ENCODE results near the gene GBF1. TPM values are rescaled to one million over a fixed set of nuclear protein-coding genes. Genes with fewer than 3 reads are reported as not detected.

GBF1 gene
- polyA plus RNA-seq, 3 donors: 4.2 to 17.4 (median 11.9) TPM

GRCh38 chr10:102412293-102412692 lies 167.0 kb downstream of the GBF1 start:
- Mint-ChIP-seq H3K9me3 (peaks cover 0 to 17% (median 11%) of the 10 kb centered on the region in 7 donors), H3K27ac (no peak overlapping the region), H3K4me3 (peak overlapping the region in 1 of 2 donors; percentile 67), H3K36me3 (peaks cover 4 to 15% of the 10 kb centered on the region in 2 donors), H3K27me3 (ENCODE audit: low read depth in 3 of 3) (peaks cover 57 to 81% (median 58%) of the 10 kb centered on the region in 3 donors), H3K4me1 (peaks cover 25% of the 10 kb centered on the region)
- peaks cover 49 to 69% of the 10 kb centered on the region in 2 donors for H3K27me3 ChIP-seq (ENCODE audit: control insufficient read depth in 2 of 2, insufficient read depth in 2 of 2, low read length in 2 of 2)
- no peaks in the 10 kb centered on the region for H3K79me2 ChIP-seq (ENCODE audit: insufficient read depth, low read length)
- no peak overlapping the region for H2AFZ ChIP-seq (ENCODE audit: insufficient read depth, low read depth, low read length, poor library complexity, severe bottlenecking)
- H3K4me2 ChIP-seq (replicated peaks; ENCODE audit: extremely low read depth, low read length, poor library complexity, severe bottlenecking): no peak overlapping the region
- no peak for TF ChIP-seq CTCF (IDR thresholded peaks at IDR 0.05)
- intact Hi-C loops (cut with micrococcal nuclease): no loop called here
- no peak overlapping the region for H3K27ac ChIP-seq (ENCODE audit: low read depth in 1 of 2, low read length in 2 of 2)
- peaks cover 0 to 35% of the 10 kb centered on the region in 2 donors for H3K9me3 ChIP-seq (replicated peaks in 1 of 2; ENCODE audit: control insufficient read depth in 1 of 2, insufficient read depth in 1 of 2, low read length in 2 of 2)
- H3K4me1 ChIP-seq (ENCODE audit: control insufficient read depth in 1 of 2, insufficient read depth in 2 of 2, low read length in 2 of 2): peaks cover 6 to 22% of the 10 kb centered on the region in 2 donors
- no peaks in the 10 kb centered on the region for H4K20me1 ChIP-seq (ENCODE audit: insufficient read depth, low read length)
- H3K4me3 ChIP-seq (replicated peaks in 1 of 3; ENCODE audit: low read depth in 2 of 3, low read length in 3 of 3): no peak overlapping the region
- no peak overlapping the region for H3K9ac ChIP-seq (ENCODE audit: insufficient read depth, low read length, poor library complexity, severe bottlenecking)
- no peak for DNase-seq
- 87% methylated on average over 6 of the region's 10 CpGs for WGBS (ENCODE audit: insufficient coverage)
- H3K36me3 ChIP-seq (replicated peaks in 1 of 2; ENCODE audit: control insufficient read depth in 1 of 2, insufficient read depth in 2 of 2, low read length in 2 of 2): no peaks in the 10 kb centered on the region

GRCh38 chr10:102413053-102413705 lies 167.8 kb downstream of the GBF1 start:
- 75% methylated on average over 1 of the region's 5 CpGs for WGBS (ENCODE audit: insufficient coverage)
- Histone ChIP-seq H4K20me1 (ENCODE audit: insufficient read depth, low read length) (no peaks in the 10 kb centered on the region), H3K4me3 (replicated peaks in 1 of 3; ENCODE audit: low read depth in 2 of 3, low read length in 3 of 3) (no peak overlapping the region), H3K9ac (ENCODE audit: insufficient read depth, low read length, poor library complexity, severe bottlenecking) (no peak overlapping the region), H3K27ac (ENCODE audit: low read depth in 1 of 2, low read length in 2 of 2) (no peak overlapping the region), H3K4me1 (ENCODE audit: control insufficient read depth in 1 of 2, insufficient read depth in 2 of 2, low read length in 2 of 2) (peaks cover 6 to 22% of the 10 kb centered on the region in 2 donors), H3K4me2 (replicated peaks; ENCODE audit: extremely low read depth, low read length, poor library complexity, severe bottlenecking) (no peak overlapping the region), H2AFZ (ENCODE audit: insufficient read depth, low read depth, low read length, poor library complexity, severe bottlenecking) (no peak overlapping the region), H3K9me3 (replicated peaks in 1 of 2; ENCODE audit: control insufficient read depth in 1 of 2, insufficient read depth in 1 of 2, low read length in 2 of 2) (peaks cover 0 to 28% of the 10 kb centered on the region in 2 donors), H3K79me2 (ENCODE audit: insufficient read depth, low read length) (no peaks in the 10 kb centered on the region), H3K36me3 (replicated peaks in 1 of 2; ENCODE audit: control insufficient read depth in 1 of 2, insufficient read depth in 2 of 2, low read length in 2 of 2) (no peaks in the 10 kb centered on the region), H3K27me3 (ENCODE audit: control insufficient read depth in 2 of 2, insufficient read depth in 2 of 2, low read length in 2 of 2) (peaks cover 42 to 69% of the 10 kb centered on the region in 2 donors)
- Mint-ChIP-seq H3K4me3 (peak overlapping the region in 1 of 2 donors; percentile 60), H3K9me3 (peaks cover 0 to 17% (median 10%) of the 10 kb centered on the region in 7 donors), H3K27me3 (ENCODE audit: low read depth in 3 of 3) (peaks cover 57 to 81% (median 57%) of the 10 kb centered on the region in 3 donors), H3K27ac (no peak overlapping the region), H3K4me1 (peaks cover 23% of the 10 kb centered on the region), H3K36me3 (peaks cover 3 to 14% of the 10 kb centered on the region in 2 donors)
- peak in 1 of 3 donors; percentile 55 for DNase-seq
- TF ChIP-seq CTCF (IDR thresholded peaks at IDR 0.05): no peak
- intact Hi-C loops (cut with micrococcal nuclease): no loop called here

Data from CD14-positive monocyte (primary cell).